Measurements from ENCODE around the gene PRICKLE4.

The PRICKLE4 gene

GRCh38 chr6:41736800-41737555 is 43.6 kb upstream of the PRICKLE4 start:
- TF ChIP-seq CTCF (IDR thresholded peaks at IDR 0.05) = no peak
- no peaks in the 10 kb centered on the region for H3K9me3 ChIP-seq
- peaks cover 25 to 28% of the 10 kb centered on the region in 2 experiments for H3K4me1 ChIP-seq (ENCODE audit: control insufficient read depth in 1 of 2, insufficient read depth in 1 of 2, low read depth in 1 of 2, low read length in 1 of 2)
- H3K36me3 ChIP-seq = peaks cover 6% of the 10 kb centered on the region
- no peak overlapping the region for H3K27ac ChIP-seq
- no peak overlapping the region for H3K4me3 ChIP-seq (ENCODE audit: low read depth in 1 of 2, low read length in 1 of 2)
- H3K27me3 ChIP-seq = no peaks in the 10 kb centered on the region

- no peaks in the 10 kb centered on the region for H3K9me3 ChIP-seq
- TF ChIP-seq CTCF (IDR thresholded peaks at IDR 0.05) = no peak
Observed at GRCh38 chr6:41737591-41738130, 42.9 kb upstream of the PRICKLE4 start.

GRCh38 chr6:41739041-41739440 is 41.5 kb upstream of the PRICKLE4 start:
- Histone ChIP-seq H3K9me3 (no peaks in the 10 kb centered on the region), H3K27ac (no peak overlapping the region), H3K4me1 (ENCODE audit: control insufficient read depth in 1 of 2, insufficient read depth in 1 of 2, low read depth in 1 of 2, low read length in 1 of 2) (peaks cover 4 to 8% of the 10 kb centered on the region in 2 experiments), H3K27me3 (no peaks in the 10 kb centered on the region), H3K4me3 (ENCODE audit: low read depth in 1 of 2, low read length in 1 of 2) (no peak overlapping the region), H3K36me3 (no peaks in the 10 kb centered on the region)
- TF ChIP-seq CTCF (IDR thresholded peaks at IDR 0.05) = no peak

More at GRCh38 chr6:41737591-41738130, 42.9 kb upstream of the PRICKLE4 start:
- H3K27ac ChIP-seq = no peak overlapping the region
- H3K36me3 ChIP-seq = no peaks in the 10 kb centered on the region
- no peaks in the 10 kb centered on the region for H3K27me3 ChIP-seq
- peaks cover 18 to 22% of the 10 kb centered on the region in 2 experiments for H3K4me1 ChIP-seq (ENCODE audit: control insufficient read depth in 1 of 2, insufficient read depth in 1 of 2, low read depth in 1 of 2, low read length in 1 of 2)
- H3K4me3 ChIP-seq (ENCODE audit: low read depth in 1 of 2, low read length in 1 of 2) = no peak overlapping the region

- Histone ChIP-seq H3K27me3 (no peaks in the 10 kb centered on the region), H3K4me1 (ENCODE audit: control insufficient read depth in 1 of 2, insufficient read depth in 1 of 2, low read depth in 1 of 2, low read length in 1 of 2) (peaks cover 4 to 5% of the 10 kb centered on the region in 2 experiments), H3K36me3 (no peaks in the 10 kb centered on the region), H3K9me3 (no peaks in the 10 kb centered on the region), H3K4me3 (ENCODE audit: low read depth in 1 of 2, low read length in 1 of 2) (no peak overlapping the region), H3K27ac (no peak overlapping the region)
- no peak for TF ChIP-seq CTCF (IDR thresholded peaks at IDR 0.05)
Observed at GRCh38 chr6:41740366-41741162, 40.0 kb upstream of the PRICKLE4 start.

- Histone ChIP-seq H3K36me3 (no peaks in the 10 kb centered on the region), H3K27me3 (no peaks in the 10 kb centered on the region), H3K4me3 (ENCODE audit: low read depth in 1 of 2, low read length in 1 of 2) (no peak overlapping the region), H3K4me1 (ENCODE audit: control insufficient read depth in 1 of 2, insufficient read depth in 1 of 2, low read depth in 1 of 2, low read length in 1 of 2) (no peaks in the 10 kb centered on the region), H3K9me3 (no peaks in the 10 kb centered on the region), H3K27ac (no peak overlapping the region)
- TF ChIP-seq CTCF (IDR thresholded peaks at IDR 0.05) = no peak
Observed at GRCh38 chr6:41741625-41742490, 38.7 kb upstream of the PRICKLE4 start.

Data from neutrophil (primary cell).